ENCODE results near the gene HTR1B. TPM values are rescaled to one million over a fixed set of nuclear protein-coding genes. Genes with fewer than 3 reads are reported as not detected.
A peak's percentile ranks its signal among the peaks of the same experiment; 100 is the strongest.

HTR1B gene
- total and polyA plus RNA-seq, 2 of the 4 experiments (the other 2 are of a cell fraction) = 0.27 to 0.36 TPM

GRCh38 chr6:77450924-77451323, 12.4 kb downstream of the HTR1B start:
- ATAC-seq (ENCODE audit: low read depth) (peak; percentile 57), DNase-seq (peak; percentile 59)
- peaks cover 3% of the 10 kb centered on the region for H3K9me1 ChIP-seq (ENCODE audit: insufficient read depth, low read length)
- H3K23ac ChIP-seq (ENCODE audit: low read depth, low read length) = no peak overlapping the region
- ChIA-PET CTCF (no interaction called here), POLR2A (ENCODE audit: unreplicated experiment) (interaction anchor here (0.6 kb wide), 1 partner anchor 16 kb away, joined by 3 read pairs; no protein-coding TSS in a partner anchor)
- in situ Hi-C loops (cut with MboI; ENCODE audit: low sequenced_read_pairs) (loop anchor here (25.0 kb wide), 1 partner anchor 1161 kb away; no protein-coding TSS in a partner anchor), intact Hi-C loops (cut with micrococcal nuclease) (loop anchor here (10.0 kb wide), 1 partner anchor 586 kb away; no protein-coding TSS in a partner anchor), dilution Hi-C loops (cut with HindIII; ENCODE audit: low sequenced_read_pairs, unreplicated experiment) (no loop called here)
- no peaks in the 10 kb centered on the region for H3K27me3 ChIP-seq (ENCODE audit: control insufficient read depth, insufficient read depth, low read length)
- no peak overlapping the region for H2AFZ ChIP-seq (replicated peaks; ENCODE audit: low read length, poor library complexity)
- H2BK5ac ChIP-seq (ENCODE audit: low read depth, low read length, poor library complexity, severe bottlenecking) = no peak overlapping the region
- H3K56ac ChIP-seq (ENCODE audit: extremely low read depth, insufficient read depth, low read length) = no peak overlapping the region
- H3K18ac ChIP-seq (ENCODE audit: low read depth, low read length) = no peak overlapping the region
- no peaks in the 10 kb centered on the region for H3K9me3 ChIP-seq (ENCODE audit: control insufficient read depth, insufficient read depth, low read length)
- H3K79me1 ChIP-seq (ENCODE audit: low read depth in 1 of 2, low read length in 2 of 2) = no peaks in the 10 kb centered on the region
- no peak overlapping the region for H4K5ac ChIP-seq (ENCODE audit: low read depth, low read length)
- H2BK120ac ChIP-seq (ENCODE audit: low read depth, low read length) = no peak overlapping the region
- no peaks in the 10 kb centered on the region for H3K36me3 ChIP-seq (ENCODE audit: control insufficient read depth, insufficient read depth, low read length)
- peaks cover 5% of the 10 kb centered on the region; the same call in 1 of the 2 replicates for H3K4me1 ChIP-seq (ENCODE audit: control insufficient read depth, insufficient read depth, low read length)
- no peak overlapping the region for H4K91ac ChIP-seq (ENCODE audit: insufficient read depth, low read depth, low read length)
- H3K4me2 ChIP-seq (ENCODE audit: low read depth, low read length) = no peak overlapping the region
- no TSS peak for BruUV-seq (replicated peaks)
- no peaks in the 10 kb centered on the region for H4K20me1 ChIP-seq (ENCODE audit: insufficient read depth, low read length)
- no peak overlapping the region for H3K14ac ChIP-seq (replicated peaks; ENCODE audit: low read depth, low read length)
- no peak overlapping the region for H2AK9ac ChIP-seq (replicated peaks; ENCODE audit: low read depth, low read length, poor library complexity)
- no peak overlapping the region for H3K27ac ChIP-seq (ENCODE audit: insufficient read depth, low read length)
- no peak overlapping the region for H2BK20ac ChIP-seq (ENCODE audit: low read depth, low read length)
- H3K4ac ChIP-seq (ENCODE audit: low read depth, low read length) = no peak overlapping the region
- no peak overlapping the region for H2AK5ac ChIP-seq (ENCODE audit: low read depth, low read length)
- no peak overlapping the region for H3K9ac ChIP-seq (ENCODE audit: low read depth, low read length)
- no peak overlapping the region for H3K4me3 ChIP-seq (ENCODE audit: insufficient read depth, low read depth, low read length)
- TF ChIP-seq SMC3 (IDR thresholded peaks at IDR 0.05; ENCODE audit: low read depth, low read length) (peak; percentile 52), CEBPB (IDR thresholded peaks at IDR 0.05; ENCODE audit: low read depth, low read length) (peak; percentile 84), RAD21 (IDR thresholded peaks at IDR 0.05; ENCODE audit: low read length) (peak; percentile 71), FOS (IDR thresholded peaks at IDR 0.05; ENCODE audit: low read depth, low read length) (no peak), RFX5 (IDR thresholded peaks at IDR 0.05; ENCODE audit: low read depth, low read length) (no peak), NFE2L2 (IDR thresholded peaks at IDR 0.05; ENCODE audit: low read depth, low read length) (no peak)
- TF ChIP-seq, protein P1, sequence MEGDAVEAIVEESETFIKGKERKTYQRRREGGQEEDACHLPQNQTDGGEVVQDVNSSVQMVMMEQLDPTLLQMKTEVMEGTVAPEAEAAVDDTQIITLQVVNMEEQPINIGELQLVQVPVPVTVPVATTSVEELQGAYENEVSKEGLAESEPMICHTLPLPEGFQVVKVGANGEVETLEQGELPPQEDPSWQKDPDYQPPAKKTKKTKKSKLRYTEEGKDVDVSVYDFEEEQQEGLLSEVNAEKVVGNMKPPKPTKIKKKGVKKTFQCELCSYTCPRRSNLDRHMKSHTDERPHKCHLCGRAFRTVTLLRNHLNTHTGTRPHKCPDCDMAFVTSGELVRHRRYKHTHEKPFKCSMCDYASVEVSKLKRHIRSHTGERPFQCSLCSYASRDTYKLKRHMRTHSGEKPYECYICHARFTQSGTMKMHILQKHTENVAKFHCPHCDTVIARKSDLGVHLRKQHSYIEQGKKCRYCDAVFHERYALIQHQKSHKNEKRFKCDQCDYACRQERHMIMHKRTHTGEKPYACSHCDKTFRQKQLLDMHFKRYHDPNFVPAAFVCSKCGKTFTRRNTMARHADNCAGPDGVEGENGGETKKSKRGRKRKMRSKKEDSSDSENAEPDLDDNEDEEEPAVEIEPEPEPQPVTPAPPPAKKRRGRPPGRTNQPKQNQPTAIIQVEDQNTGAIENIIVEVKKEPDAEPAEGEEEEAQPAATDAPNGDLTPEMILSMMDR (conservative IDR thresholded peaks at IDR 0.05; ENCODE audit: low read depth, low read length) = peak; percentile 61
- no peak overlapping the region for H4K8ac ChIP-seq (ENCODE audit: low read depth in 2 of 2, low read length in 2 of 2)
- H2BK15ac ChIP-seq (ENCODE audit: low read depth, low read length) = no peak overlapping the region
